ENCODE data around the gene JAG1.

JAG1 gene

GRCh38 chr20:10673842-10674683 lies at the start of gene JAG1:
Gene JAG1, minus strand, starts transcription at chr20:10673999. Its CDS starts 469 bp downstream, at chr20:10673530.
- peak; percentile 96 for DNase-seq (ENCODE audit: low read depth)
- H3K4me3 ChIP-seq (replicated peaks; ENCODE audit: low read depth, low read length): peak within 1 kb of the TSS; percentile 95
- no peak for TF ChIP-seq CTCF (IDR thresholded peaks at IDR 0.05; ENCODE audit: low read length, missing control alignments)

- no peak for DNase-seq (ENCODE audit: low read depth)
- no peak for TF ChIP-seq CTCF (IDR thresholded peaks at IDR 0.05; ENCODE audit: low read length, missing control alignments)
- no peak overlapping the region for H3K4me3 ChIP-seq (replicated peaks; ENCODE audit: low read depth, low read length)
Measured at GRCh38 chr20:10721976-10722375, 48.2 kb upstream of the JAG1 start.

- TF ChIP-seq CTCF (IDR thresholded peaks at IDR 0.05; ENCODE audit: low read length, missing control alignments): no peak
- no peak overlapping the region for H3K4me3 ChIP-seq (replicated peaks; ENCODE audit: low read depth, low read length)
- no peak for DNase-seq (ENCODE audit: low read depth)
Measured at GRCh38 chr20:10721137-10721896, 47.5 kb upstream of the JAG1 start.

- no peak overlapping the region for H3K4me3 ChIP-seq (replicated peaks; ENCODE audit: low read depth, low read length)
- DNase-seq (ENCODE audit: low read depth): no peak
- TF ChIP-seq CTCF (IDR thresholded peaks at IDR 0.05; ENCODE audit: low read length, missing control alignments): no peak
Measured at GRCh38 chr20:10720565-10720964, 46.8 kb upstream of the JAG1 start.

GRCh38 chr20:10719740-10720385 lies 46.1 kb upstream of the JAG1 start:
- TF ChIP-seq CTCF (IDR thresholded peaks at IDR 0.05; ENCODE audit: low read length, missing control alignments): no peak
- H3K4me3 ChIP-seq (replicated peaks; ENCODE audit: low read depth, low read length): no peak overlapping the region
- DNase-seq (ENCODE audit: low read depth): no peak

- no peak for DNase-seq (ENCODE audit: low read depth)
- TF ChIP-seq CTCF (IDR thresholded peaks at IDR 0.05; ENCODE audit: low read length, missing control alignments): no peak
- no peak overlapping the region for H3K4me3 ChIP-seq (replicated peaks; ENCODE audit: low read depth, low read length)
Measured at GRCh38 chr20:10718661-10719060, 44.9 kb upstream of the JAG1 start.
